Omental fat pad (tissue), 4 donors: ENCODE measurements around the gene WDR70. TPM values are rescaled to one million over a fixed set of nuclear protein-coding genes. Genes with fewer than 3 reads are reported as not detected.

Experiments used
- ATAC-seq: fragments of 150-250 bp; one replicate; pipeline ENCODE4 v1.9.1; 2016; ENCODE audit warnings: mild to moderate bottlenecking, moderate library complexity; ENCODE audit not compliant: low FRiP score
- DNase-seq: peaks from one replicate; pipeline ENCODE4 v3.0.0-alpha.2; 2019; ENCODE audit warnings: low spot score
- CTCF ChIP-seq, 3 donors: fragments of 450-650 bp; IDR thresholded peaks; one replicate each; pipeline ENCODE4 v1.5.1; 2016 to 2017; ENCODE audit warnings: antibody characterized with exemption in 3 of 3, mild to moderate bottlenecking in 3 of 3, moderate library complexity in 2 of 3
- total RNA-seq, 4 donors: library from RNA; depleted of rRNA; stranded (reverse); fragments of >200 nt; gene quantifications; one replicate each; pipeline ENCODE4 v1.1.0, GENCODE V29; 2016

Gene WDR70
- total RNA-seq, 4 donors from 2014 or later = 17.4 to 37.7 (median 24.0) TPM

GRCh38 chr5:37751227-37751626 is 372.1 kb downstream of the WDR70 start:
- no peak for ATAC-seq

GRCh38 chr5:37754976-37755375 is 375.9 kb downstream of the WDR70 start:
- TF ChIP-seq CTCF (IDR thresholded peaks at IDR 0.05) = no peak

More at GRCh38 chr5:37751227-37751626, 372.1 kb downstream of the WDR70 start:
- DNase-seq = no peak
- no peak for TF ChIP-seq CTCF (IDR thresholded peaks at IDR 0.05)

GRCh38 chr5:37755581-37755980 is 376.5 kb downstream of the WDR70 start:
- TF ChIP-seq CTCF (IDR thresholded peaks at IDR 0.05) = no peak
- ATAC-seq (no peak), DNase-seq (no peak)

More at GRCh38 chr5:37754976-37755375, 375.9 kb downstream of the WDR70 start:
- DNase-seq = no peak
- no peak for ATAC-seq

GRCh38 chr5:37756248-37756647 is 377.1 kb downstream of the WDR70 start:
- no peak for TF ChIP-seq CTCF (IDR thresholded peaks at IDR 0.05)
- DNase-seq (no peak), ATAC-seq (no peak)

- no peak for TF ChIP-seq CTCF (IDR thresholded peaks at IDR 0.05)
- no peak for ATAC-seq
- no peak for DNase-seq
Observed at GRCh38 chr5:37757980-37758582, 379.0 kb downstream of the WDR70 start.

GRCh38 chr5:37767251-37767650 is 388.1 kb downstream of the WDR70 start:
- DNase-seq (no peak), ATAC-seq (no peak)
- no peak for TF ChIP-seq CTCF (IDR thresholded peaks at IDR 0.05)

- DNase-seq = no peak
- ATAC-seq = no peak
- TF ChIP-seq CTCF (IDR thresholded peaks at IDR 0.05) = no peak
Observed at GRCh38 chr5:37767961-37768360, 388.8 kb downstream of the WDR70 start.
